Osteocyte (in vitro differentiated cells): ENCODE measurements around the gene GNG14. TPM values are rescaled to one million over a fixed set of nuclear protein-coding genes. Genes with fewer than 3 reads are reported as not detected.
"Not testable (repeated sequence)": the region's sequence is repeated elsewhere in the genome, so short reads cannot be mapped to it uniquely, and the experiment has no call there.

ENCODE experiments used
- DNase-seq: peaks from one replicate; pipeline ENCODE4 v3.0.0; 2021; ENCODE audit warnings: mixed read lengths; ENCODE audit not compliant: unreplicated experiment; ENCODE audit errors: extremely low spot score
- H3K27ac Mint-ChIP-seq: one replicate; pipeline ENCODE4 v1.8.0; 2021; ENCODE audit warnings: mild to moderate bottlenecking, mixed read lengths; ENCODE audit not compliant: unreplicated experiment
- H3K27me3 Mint-ChIP-seq: one replicate; pipeline ENCODE4 v1.8.0; 2021; ENCODE audit warnings: mixed read lengths; ENCODE audit not compliant: unreplicated experiment
- H3K36me3 Mint-ChIP-seq: one replicate; pipeline ENCODE4 v1.8.0; 2021; ENCODE audit warnings: mixed read lengths; ENCODE audit not compliant: unreplicated experiment
- H3K4me1 Mint-ChIP-seq: one replicate; pipeline ENCODE4 v1.8.0; 2021; ENCODE audit warnings: mixed read lengths; ENCODE audit not compliant: unreplicated experiment
- H3K4me3 Mint-ChIP-seq: one replicate; pipeline ENCODE4 v1.8.0; 2021; ENCODE audit warnings: mild to moderate bottlenecking, moderate library complexity, mixed read lengths; ENCODE audit not compliant: unreplicated experiment
- H3K9me3 Mint-ChIP-seq: one replicate; pipeline ENCODE4 v1.8.0; 2021; ENCODE audit warnings: mixed read lengths; ENCODE audit not compliant: unreplicated experiment
- CTCF ChIP-seq: fragments of 200-600 bp; sonication (generic); IDR thresholded peaks from 2 replicates; pipeline ENCODE4 v1.5.0; 2021; ENCODE audit warnings: antibody characterized with exemption, mild to moderate bottlenecking, moderate library complexity
- total RNA-seq: library from RNA; stranded (reverse); gene quantifications from 2 replicates; pipeline ENCODE4 v1.2.1, GENCODE V29; 2021

Gene GNG14
- total RNA-seq, 1 donor from 2014 or later, result not detected

- H3K36me3 Mint-ChIP-seq, result peaks cover 9% of the 10 kb centered on the region
- TF ChIP-seq CTCF, result no peak
Measured at GRCh38 chr19:12695514-12695913, 7.7 kb downstream of the GNG14 start.

GRCh38 chr19:12695997-12696365, 8.2 kb downstream of the GNG14 start:
- TF ChIP-seq CTCF, result no peak
- peaks cover 11% of the 10 kb centered on the region for H3K36me3 Mint-ChIP-seq
- no peak overlapping the region for H3K27ac Mint-ChIP-seq
- peaks cover 5% of the 10 kb centered on the region for H3K4me1 Mint-ChIP-seq
- H3K27me3 Mint-ChIP-seq, result no peaks in the 10 kb centered on the region
- H3K9me3 Mint-ChIP-seq, result no peaks in the 10 kb centered on the region
- DNase-seq, result no peak
- peak overlapping the region; percentile 91 for H3K4me3 Mint-ChIP-seq

More at GRCh38 chr19:12695514-12695913, 7.7 kb downstream of the GNG14 start:
- Mint-ChIP-seq H3K27me3 (no peaks in the 10 kb centered on the region), H3K4me3 (peak overlapping the region; percentile 91), H3K27ac (no peak overlapping the region), H3K9me3 (no peaks in the 10 kb centered on the region), H3K4me1 (peaks cover 5% of the 10 kb centered on the region)
- no peak for DNase-seq

GRCh38 chr19:12696366-12697335, 8.9 kb downstream of the GNG14 start, which contains the start of gene FBXW9:
TSS of gene FBXW9 (minus strand) at chr19:12696631. CDS start at chr19:12696581, 50 bp downstream.
- Mint-ChIP-seq H3K27ac (peak within 1 kb of the TSS; percentile 96), H3K4me1 (peaks cover 5% of the 10 kb centered on the region), H3K9me3 (no peaks in the 10 kb centered on the region), H3K36me3 (peaks cover 11% of the 10 kb centered on the region), H3K4me3 (peak within 1 kb of the TSS; percentile 91), H3K27me3 (no peaks in the 10 kb centered on the region)
- TF ChIP-seq CTCF, result no peak
- DNase-seq, result peak; percentile 97

GRCh38 chr19:12697425-12697824, 9.6 kb downstream of the GNG14 start:
- H3K4me1 Mint-ChIP-seq, H3K9me3 Mint-ChIP-seq, DNase-seq, H3K27me3 Mint-ChIP-seq: not testable (repeated sequence)
- H3K36me3 Mint-ChIP-seq, result peaks cover 13% of the 10 kb centered on the region
- peak overlapping the region; percentile 40 for H3K4me3 Mint-ChIP-seq
- H3K27ac Mint-ChIP-seq, result peak overlapping the region; percentile 44

- no peak for TF ChIP-seq CTCF
- Mint-ChIP-seq H3K9me3 (no peaks in the 10 kb centered on the region), H3K36me3 (peaks cover 16% of the 10 kb centered on the region), H3K4me3 (peak overlapping the region; percentile 43), H3K4me1 (peaks cover 5% of the 10 kb centered on the region), H3K27ac (peak overlapping the region; percentile 11), H3K27me3 (no peaks in the 10 kb centered on the region)
- no peak for DNase-seq
Measured at GRCh38 chr19:12698138-12698537, 10.3 kb downstream of the GNG14 start.
